DOHH2 (cell line): Measurements from ENCODE around the gene THEM5.

ENCODE experiments used
- CTCF ChIP-seq: fragments of 200-600 bp; sonication (generic); IDR thresholded peaks from one replicate; pipeline ENCODE4 v1.5.1; 2014; ENCODE audit warnings: antibody characterized with exemption, mild to moderate bottlenecking, low read depth, low read length; ENCODE audit not compliant: poor library complexity, severe bottlenecking
- EZH2phosphoT487 ChIP-seq: fragments of 200-600 bp; sonication (generic); IDR thresholded peaks from 2 replicates; pipeline ENCODE4 v1.6.1; 2017; ENCODE audit warnings: borderline replicate concordance, mild to moderate bottlenecking, antibody characterized with exemption, low read length, moderate library complexity, mixed read lengths

GRCh38 chr1:151813271-151813977, 40.1 kb downstream of the THEM5 start:
- no peak for TF ChIP-seq CTCF
- TF ChIP-seq EZH2phosphoT487, result no peak
